Tibial artery (tissue), 4 donors: ENCODE data around the gene ANKRD7.
A peak's percentile ranks its signal among the peaks of the same experiment; 100 is the strongest.

ENCODE experiments used
- DNase-seq, 2 donors: peaks; one replicate each; pipeline ENCODE4 v3.0.0-alpha.2; 2019
- H3K27ac ChIP-seq, 2 donors: fragments of 200-600 bp; sonication (generic) in 1 of 2; 1 replicate in 1 of 2; 2 replicates in 1 of 2; pipeline ENCODE4 v1.5.1; 2018 to 2019; ENCODE audit warnings: mild to moderate bottlenecking in 1 of 2
- H3K27me3 ChIP-seq, 2 donors: fragments of 200-600 bp; sonication (generic) in 1 of 2; one replicate each; pipeline versions ENCODE4 v1.5.1 to v1.6.0; 2016 to 2019
- H3K36me3 ChIP-seq, 3 donors: fragments of 200-600 bp; sonication (generic) in 2 of 3; one replicate each; pipeline ENCODE4 v1.5.1; 2016 to 2019; ENCODE audit warnings: mild to moderate bottlenecking in 2 of 3
- H3K4me1 ChIP-seq, 4 donors: fragments of 200-600 bp; sonication (generic) in 2 of 4; 1 replicate in 3 of 4; 2 replicates in 1 of 4; pipeline ENCODE4 v1.5.1; 2016 to 2019
- H3K4me3 ChIP-seq, 2 donors: fragments of 200-600 bp; sonication (generic) in 1 of 2; 1 replicate in 1 of 2; 2 replicates in 1 of 2; pipeline ENCODE4 v1.5.1; 2018 to 2019; ENCODE audit warnings: mild to moderate bottlenecking in 2 of 2
- H3K9me3 ChIP-seq, 3 donors: fragments of 200-600 bp; sonication (generic) in 1 of 3; one replicate each; pipeline ENCODE4 v1.5.1; 2016 to 2019
- intact Hi-C: fragments of 100-400 bp; cut with DNase I; formaldehyde crosslinking; loops from one replicate; pipeline ENCODE4 v1.15.0; 2023; ENCODE audit warnings: low total_unique reads
- TF ChIP-seq, protein P1 (sequence below), 2 experiments: fragments of 200-600 bp in 1 of 2; fragments of 450-650 bp in 1 of 2; IDR thresholded peaks; one replicate each; pipeline ENCODE4 v1.5.1; 2017 to 2019; ENCODE audit warnings: antibody characterized with exemption in 2 of 2, mild to moderate bottlenecking in 1 of 2, moderate library complexity in 1 of 2

Gene ANKRD7, protein sequence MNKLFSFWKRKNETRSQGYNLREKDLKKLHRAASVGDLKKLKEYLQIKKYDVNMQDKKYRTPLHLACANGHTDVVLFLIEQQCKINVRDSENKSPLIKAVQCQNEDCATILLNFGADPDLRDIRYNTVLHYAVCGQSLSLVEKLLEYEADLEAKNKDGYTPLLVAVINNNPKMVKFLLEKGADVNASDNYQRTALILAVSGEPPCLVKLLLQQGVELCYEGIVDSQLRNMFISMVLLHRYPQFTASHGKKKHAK

GRCh38 chr7:118224521-118224920 lies at the start of gene ANKRD7:
ANKRD7 (plus strand) TSS chr7:118224704; CDS start chr7:118224831, 127 bp downstream.
- intact Hi-C loops = no loop called here
- TF ChIP-seq, protein P1, sequence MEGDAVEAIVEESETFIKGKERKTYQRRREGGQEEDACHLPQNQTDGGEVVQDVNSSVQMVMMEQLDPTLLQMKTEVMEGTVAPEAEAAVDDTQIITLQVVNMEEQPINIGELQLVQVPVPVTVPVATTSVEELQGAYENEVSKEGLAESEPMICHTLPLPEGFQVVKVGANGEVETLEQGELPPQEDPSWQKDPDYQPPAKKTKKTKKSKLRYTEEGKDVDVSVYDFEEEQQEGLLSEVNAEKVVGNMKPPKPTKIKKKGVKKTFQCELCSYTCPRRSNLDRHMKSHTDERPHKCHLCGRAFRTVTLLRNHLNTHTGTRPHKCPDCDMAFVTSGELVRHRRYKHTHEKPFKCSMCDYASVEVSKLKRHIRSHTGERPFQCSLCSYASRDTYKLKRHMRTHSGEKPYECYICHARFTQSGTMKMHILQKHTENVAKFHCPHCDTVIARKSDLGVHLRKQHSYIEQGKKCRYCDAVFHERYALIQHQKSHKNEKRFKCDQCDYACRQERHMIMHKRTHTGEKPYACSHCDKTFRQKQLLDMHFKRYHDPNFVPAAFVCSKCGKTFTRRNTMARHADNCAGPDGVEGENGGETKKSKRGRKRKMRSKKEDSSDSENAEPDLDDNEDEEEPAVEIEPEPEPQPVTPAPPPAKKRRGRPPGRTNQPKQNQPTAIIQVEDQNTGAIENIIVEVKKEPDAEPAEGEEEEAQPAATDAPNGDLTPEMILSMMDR (IDR thresholded peaks at IDR 0.05) = no peak
- DNase-seq = no peak

DNA sequence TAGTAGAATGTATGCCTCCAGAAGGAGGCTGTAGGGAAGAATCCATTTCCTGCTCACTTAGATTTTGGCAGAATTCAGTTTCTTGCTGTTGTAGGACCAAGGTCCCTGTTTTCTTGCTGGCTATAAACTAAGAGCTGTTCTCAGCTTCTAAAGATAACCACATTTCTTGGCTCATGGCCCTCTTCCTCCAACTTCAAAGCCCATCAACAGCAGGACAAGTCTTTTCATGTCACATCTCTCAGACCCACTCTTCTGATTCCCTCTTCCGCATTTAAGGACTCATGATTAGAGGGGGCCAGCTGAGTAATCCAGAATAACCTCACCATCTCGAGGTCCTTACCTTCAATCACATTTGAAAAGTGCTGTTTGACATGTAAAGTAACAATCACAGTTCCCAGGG lies 48.8 kb upstream of the ANKRD7 start:
- intact Hi-C loops = loop anchor here (10.0 kb wide), 1 partner anchor 431 kb away; no protein-coding TSS in a partner anchor
- Histone ChIP-seq H3K9me3 (no peaks in the 10 kb centered on the region), H3K4me3 (no peak overlapping the region), H3K4me1 (no peaks in the 10 kb centered on the region), H3K27ac (no peak overlapping the region), H3K36me3 (no peaks in the 10 kb centered on the region), H3K27me3 (no peaks in the 10 kb centered on the region)
- TF ChIP-seq, protein P1 (IDR thresholded peaks at IDR 0.05) = no peak
- no peak for DNase-seq

More at GRCh38 chr7:118224521-118224920, at the start of gene ANKRD7:
- H3K36me3 ChIP-seq = no peaks in the 10 kb centered on the region
- no peaks in the 10 kb centered on the region for H3K9me3 ChIP-seq
- no peak within 1 kb of the TSS for H3K4me3 ChIP-seq
- no peak within 1 kb of the TSS for H3K27ac ChIP-seq
- no peaks in the 10 kb centered on the region for H3K4me1 ChIP-seq
- H3K27me3 ChIP-seq = no peaks in the 10 kb centered on the region

- no peak overlapping the region for H3K4me3 ChIP-seq
- H3K27ac ChIP-seq = no peak overlapping the region
- DNase-seq = no peak
- intact Hi-C loops = loop anchor here (10.0 kb wide), 1 partner anchor 434 kb away; no protein-coding TSS in a partner anchor
- no peaks in the 10 kb centered on the region for H3K27me3 ChIP-seq
- TF ChIP-seq, protein P1 (IDR thresholded peaks at IDR 0.05) = no peak
- peaks cover 0 to 7% (median 2%) of the 10 kb centered on the region in 4 donors for H3K4me1 ChIP-seq
- no peaks in the 10 kb centered on the region for H3K36me3 ChIP-seq
- no peaks in the 10 kb centered on the region for H3K9me3 ChIP-seq
These were observed 45.3 kb upstream of the ANKRD7 start for GRCh38 chr7:118179191-118179590.

DNA sequence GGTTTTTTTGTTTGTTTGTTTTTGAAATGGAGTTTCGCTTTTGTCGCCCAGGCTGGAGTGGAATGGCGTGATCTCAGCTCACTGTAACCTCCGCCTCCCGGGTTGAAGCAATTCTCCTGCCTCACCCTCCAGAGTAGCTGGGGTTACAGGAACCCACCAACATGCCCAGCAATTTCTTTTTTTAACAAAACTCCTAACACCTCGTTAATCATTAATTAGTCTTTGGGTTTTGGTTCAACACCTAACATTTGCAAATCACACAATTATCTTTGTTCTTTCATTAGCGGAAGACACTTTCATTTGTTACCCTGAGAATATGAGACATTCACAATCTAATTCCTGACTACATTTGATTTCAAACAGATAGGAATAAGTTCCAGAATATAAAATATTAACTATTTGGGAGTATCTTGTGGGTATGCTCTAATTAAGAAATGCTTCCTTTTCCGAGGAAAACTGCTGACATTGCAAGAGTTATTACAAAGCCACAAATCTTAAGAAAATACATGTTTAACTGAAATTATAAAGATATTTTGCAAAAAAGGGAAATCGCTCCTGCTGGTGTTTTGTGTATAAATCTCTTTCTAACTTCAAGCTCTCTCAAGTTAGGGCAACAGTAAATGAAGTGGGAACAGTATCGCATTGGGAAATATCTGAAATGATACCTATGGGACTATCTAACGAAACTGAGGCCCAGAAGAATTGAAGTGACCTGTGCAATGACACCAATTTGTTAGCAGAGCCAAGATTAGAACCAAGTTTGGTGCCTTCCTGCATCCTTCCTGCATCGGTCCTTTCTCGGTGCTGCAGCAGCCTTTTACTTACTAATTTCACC lies 41.7 kb upstream of the ANKRD7 start:
- Histone ChIP-seq H3K4me1 (peaks cover 0 to 36% (median 16%) of the 10 kb centered on the region in 4 donors), H3K9me3 (no peaks in the 10 kb centered on the region), H3K27me3 (no peaks in the 10 kb centered on the region), H3K27ac (peak overlapping the region; percentile 90 to 98), H3K4me3 (peak overlapping the region; percentile 80 to 99), H3K36me3 (no peaks in the 10 kb centered on the region)
- TF ChIP-seq, protein P1 (IDR thresholded peaks at IDR 0.05) = no peak
- intact Hi-C loops = no loop called here
- DNase-seq = no peak

- Histone ChIP-seq H3K9me3 (no peaks in the 10 kb centered on the region), H3K4me3 (peak overlapping the region; percentile 80 to 99), H3K27ac (peak overlapping the region; percentile 90 to 98), H3K4me1 (peaks cover 0 to 36% (median 16%) of the 10 kb centered on the region in 4 donors), H3K36me3 (peaks cover 0 to 3% (median 3%) of the 10 kb centered on the region in 3 donors), H3K27me3 (no peaks in the 10 kb centered on the region)
- DNase-seq = no peak
- TF ChIP-seq, protein P1 (IDR thresholded peaks at IDR 0.05) = no peak
- intact Hi-C loops = no loop called here
These were observed 41.1 kb upstream of the ANKRD7 start for GRCh38 chr7:118183428-118183785.
